Midbrain (tissue), 1 donor: Measurements from ENCODE around the gene HOXA10.
A peak's percentile ranks its signal among the peaks of the same experiment; 100 is the strongest.

ENCODE experiments used
- DNase-seq: peaks from one replicate; lab custom pipeline; 2025; lab: John Stamatoyannopoulos, UW

HOXA10 gene

DNA sequence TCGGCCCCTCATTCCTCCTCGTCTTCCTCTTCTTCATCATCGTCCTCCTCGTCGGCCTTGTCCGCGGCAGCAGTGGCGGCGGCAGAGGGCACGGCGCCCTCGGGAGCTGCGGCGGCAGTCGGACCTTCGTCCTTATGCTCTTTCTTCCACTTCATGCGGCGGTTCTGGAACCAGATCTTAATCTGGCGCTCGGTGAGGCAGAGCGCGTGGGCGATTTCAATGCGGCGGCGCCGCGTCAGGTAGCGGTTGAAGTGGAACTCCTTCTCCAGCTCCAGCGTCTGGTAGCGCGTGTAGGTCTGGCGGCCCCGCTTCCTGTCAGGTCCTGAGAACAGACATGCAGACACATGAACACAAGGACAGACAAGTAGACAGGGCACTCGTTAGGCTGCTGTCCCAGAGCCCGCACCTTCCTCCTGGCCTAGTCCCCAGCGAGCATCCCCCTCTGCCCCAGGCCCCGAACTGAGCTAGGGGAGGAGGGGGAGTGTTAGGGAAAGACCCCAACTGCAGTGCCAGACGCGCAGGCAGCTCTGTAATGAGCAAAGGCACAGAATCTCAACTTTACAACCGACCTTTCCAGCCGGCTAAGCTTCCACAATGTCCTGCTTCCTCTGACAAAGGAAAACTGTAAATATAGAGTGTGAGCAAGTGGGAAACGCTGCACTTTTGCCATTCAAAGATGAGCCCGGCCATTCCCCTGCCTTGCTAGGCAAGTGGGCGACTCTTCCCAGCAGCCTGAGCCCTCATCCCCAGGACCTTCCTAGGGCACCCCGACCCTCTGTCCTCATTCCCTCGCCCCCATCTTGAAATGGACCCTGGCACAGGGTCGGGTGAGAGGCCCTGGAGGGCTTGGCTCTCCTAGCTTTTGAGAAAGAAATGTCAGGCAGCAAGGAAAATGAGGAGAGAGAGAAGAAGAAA lies 19.0 kb downstream of the HOXA10 start:
- DNase-seq: no peak

DNA sequence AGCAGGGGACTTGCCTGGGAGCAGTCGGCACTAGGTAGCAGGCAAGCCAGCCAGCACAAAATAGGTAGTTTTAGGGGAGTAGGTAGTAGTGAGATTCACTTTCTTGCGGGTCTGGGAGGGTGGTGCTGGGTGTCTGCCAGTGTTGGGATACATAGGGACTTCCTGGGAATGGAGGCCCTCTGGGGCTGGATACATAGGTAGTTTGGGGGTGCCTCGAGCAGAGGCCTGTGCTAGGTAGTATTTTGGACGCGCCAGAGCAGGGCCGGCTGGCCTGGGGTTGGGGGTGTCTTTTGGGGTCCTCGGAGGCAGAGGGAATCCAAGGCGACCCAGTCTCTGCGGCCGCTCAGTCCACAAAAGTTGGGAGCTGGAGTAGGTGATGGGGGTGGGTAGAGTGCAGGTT lies 19.8 kb downstream of the HOXA10 start:
- DNase-seq: no peak

DNA sequence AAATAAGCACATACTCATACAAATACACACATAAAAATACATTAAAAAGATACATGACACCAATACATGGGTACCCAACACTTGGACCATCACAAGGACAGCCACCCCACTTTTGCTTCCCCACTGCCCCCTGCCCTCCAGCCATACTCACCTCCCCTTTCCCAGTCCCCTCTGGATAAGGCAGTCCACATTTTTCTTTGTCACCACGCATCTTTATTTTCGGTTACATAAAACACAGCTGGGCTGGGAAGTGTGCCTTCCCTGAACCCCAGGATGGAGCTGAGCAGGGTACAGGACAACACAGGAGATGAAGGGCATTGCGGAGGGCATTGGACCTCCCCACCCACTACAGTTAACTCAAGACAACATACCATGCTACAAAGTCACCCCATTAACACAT lies 20.6 kb downstream of the HOXA10 start:
- DNase-seq: no peak

DNA sequence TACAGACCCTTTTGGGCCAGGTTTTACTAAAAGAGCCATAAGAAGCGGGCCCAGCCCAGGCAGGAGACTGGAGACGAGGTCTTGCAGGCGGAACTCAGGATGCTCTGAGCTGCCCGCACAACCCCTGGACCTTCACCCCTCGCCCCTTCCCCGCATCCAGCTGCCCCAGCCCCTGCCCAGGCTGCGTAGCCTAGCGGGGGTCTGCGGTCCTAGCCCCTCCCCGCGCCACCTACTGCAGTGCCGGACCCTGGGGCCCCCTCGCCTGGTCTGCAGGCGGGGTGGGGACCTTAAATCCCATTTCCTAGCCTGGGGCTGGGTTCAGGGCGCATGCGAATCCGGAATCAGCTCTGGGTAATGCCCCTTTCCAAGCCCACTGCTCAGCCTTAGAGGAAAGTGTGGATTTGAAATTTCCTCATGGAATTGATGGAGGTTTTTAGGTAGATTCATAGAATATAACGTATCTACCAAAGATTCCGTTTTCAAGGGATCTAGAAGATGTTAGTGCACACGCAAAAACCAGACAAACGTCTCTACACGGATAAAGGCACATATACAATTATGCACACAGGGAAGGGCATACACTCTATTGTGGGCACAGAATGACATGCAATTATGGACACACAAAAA lies 21.2 kb downstream of the HOXA10 start:
- no peak for DNase-seq

DNA sequence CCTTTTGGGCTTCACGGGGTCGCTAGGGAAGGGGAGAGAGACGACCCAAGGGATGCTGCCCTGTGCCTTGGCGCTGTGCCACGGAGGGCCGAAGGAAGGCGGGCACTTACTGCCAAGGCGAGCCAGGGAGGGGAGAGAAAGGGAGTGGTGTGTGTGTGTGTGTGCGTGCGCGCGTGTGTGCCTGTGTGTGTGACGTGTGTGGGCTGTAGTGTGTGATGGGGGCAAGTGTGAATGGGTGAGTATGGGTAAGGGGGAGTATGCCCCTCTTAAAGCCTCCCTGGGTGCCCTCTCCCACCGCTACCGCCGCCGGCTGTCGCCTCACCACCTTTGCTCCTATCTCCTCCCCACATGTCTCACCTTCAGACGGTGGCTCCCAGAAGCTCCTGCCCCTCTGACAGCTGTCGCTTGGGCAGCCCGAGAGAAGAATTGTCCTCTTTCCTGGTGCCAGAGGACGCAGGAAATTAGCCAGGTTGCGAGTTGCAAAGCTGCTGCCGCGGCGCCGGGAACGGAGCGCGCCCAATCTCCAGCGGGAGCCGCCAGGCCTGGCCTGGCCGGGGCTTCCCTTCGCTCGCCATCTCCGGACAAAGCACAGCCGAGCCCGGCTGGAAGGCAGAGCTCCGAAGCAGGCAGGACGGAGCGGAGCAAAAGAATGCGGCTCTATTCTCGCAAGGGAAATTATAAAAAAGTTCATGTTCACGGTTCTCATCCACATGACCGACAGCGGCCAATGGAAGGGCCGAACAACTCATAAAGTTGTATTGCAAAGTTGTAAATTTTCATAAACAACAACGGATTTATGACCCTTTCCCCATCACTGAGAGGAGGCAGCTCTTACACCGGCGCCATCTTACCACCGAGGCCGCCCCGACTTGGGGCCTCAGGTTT lies 21.9 kb downstream of the HOXA10 start, which contains the start of gene HOXA3:
Gene HOXA3, minus strand, starts transcription at position 653 of the 885 bp plus-strand sequence. CDS start 41,943 bp downstream, outside the sequence.
- no peak for DNase-seq

DNA sequence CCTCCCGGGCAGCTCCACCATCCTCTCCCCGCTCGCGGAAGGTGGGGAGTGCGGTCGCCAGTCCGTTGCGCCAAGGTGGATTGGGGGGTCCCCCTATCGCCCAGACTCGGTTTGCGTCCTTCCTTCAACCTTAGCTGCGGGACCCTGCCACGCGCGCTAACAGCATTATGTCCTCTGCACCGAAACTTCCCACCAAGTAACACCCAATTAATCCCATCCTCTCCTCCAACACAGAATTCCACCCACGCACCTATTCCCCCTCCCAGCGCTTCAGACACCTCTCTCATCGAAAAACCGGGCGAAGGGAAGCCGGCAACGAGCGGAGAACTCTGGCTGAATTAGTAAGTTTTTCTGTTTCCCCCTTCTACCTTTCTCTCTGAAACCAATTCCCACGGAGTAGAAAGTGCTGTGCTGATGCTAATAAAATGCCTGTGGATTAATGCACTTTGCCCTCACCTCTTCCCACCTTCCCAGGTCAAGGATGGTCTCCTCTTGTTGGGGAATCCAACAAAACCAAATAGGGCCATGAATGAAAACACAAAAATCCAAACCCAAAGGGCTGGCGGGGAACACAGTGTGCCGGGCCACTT lies 22.7 kb downstream of the HOXA10 start:
- no peak for DNase-seq

DNA sequence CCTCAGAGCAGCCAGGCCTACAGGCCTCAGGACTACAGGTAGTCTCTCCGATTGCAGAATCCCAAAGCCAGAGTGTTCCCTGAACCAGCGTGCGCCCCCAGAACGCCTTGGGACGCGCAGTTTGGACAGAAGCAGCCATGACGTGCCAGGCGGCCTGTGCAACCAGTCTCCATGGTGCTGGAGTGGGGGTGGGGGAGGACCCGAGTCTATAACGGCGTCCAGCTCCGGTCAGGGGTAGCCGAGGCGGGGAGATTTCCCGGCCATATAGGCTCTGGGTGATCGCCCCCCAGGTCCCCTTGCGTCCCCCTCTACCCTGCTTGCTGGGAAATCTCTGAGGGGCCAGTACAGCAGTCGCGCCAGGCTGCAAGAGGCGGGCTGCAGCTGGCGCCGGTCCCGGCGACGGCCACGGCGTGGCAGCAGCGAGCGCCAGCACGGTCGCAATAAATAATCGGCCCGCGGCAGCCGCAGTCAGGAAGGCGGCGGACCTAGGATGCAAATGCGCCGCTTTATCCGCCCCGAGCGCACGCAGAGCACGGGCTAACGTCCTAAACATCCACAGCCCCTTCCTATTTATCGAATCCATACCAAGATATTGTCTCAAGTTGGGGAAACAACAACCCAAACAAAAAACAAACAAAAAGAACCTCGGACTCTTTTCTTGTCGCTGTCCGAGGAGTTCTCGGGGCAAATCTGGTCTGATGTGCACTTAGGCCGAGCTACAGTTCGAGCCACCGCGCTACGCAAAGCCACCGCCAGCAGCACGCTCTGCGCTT lies 23.4 kb downstream of the HOXA10 start:
- DNase-seq: peak; percentile 32

DNA sequence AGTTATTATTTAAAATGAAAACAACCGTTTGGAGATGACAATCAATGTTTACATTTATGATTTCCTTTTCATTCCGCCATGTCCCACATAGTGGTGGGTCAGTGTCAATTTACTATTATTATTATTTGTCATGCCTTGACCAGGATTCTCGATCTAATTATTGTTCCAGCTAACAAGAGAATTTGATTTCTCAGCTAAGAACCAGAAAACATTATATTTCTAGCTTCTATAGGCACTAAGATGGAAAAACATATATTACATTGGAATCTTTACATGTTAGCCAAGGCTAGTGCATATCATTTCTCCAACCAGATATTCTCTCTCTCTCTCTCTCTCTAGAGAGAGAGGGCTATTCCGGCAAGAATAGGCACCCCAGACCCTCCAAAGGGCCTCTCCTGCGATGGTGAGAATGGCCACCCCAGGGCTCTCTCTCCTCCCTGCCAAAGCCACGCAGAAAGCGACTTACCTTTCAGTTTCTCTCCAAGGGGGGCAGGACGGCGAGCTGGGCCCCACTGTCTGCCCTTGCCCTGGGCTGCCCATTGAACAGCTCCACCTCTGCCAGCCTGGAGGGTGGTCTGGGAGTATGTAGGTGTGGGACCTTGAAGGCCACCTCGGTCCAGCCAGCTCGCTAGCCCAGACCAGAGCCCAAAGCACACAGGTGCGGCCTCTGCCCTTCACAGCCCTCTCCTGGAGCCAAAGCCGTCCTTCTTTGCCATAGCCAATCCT lies 24.1 kb downstream of the HOXA10 start:
- no peak for DNase-seq

DNA sequence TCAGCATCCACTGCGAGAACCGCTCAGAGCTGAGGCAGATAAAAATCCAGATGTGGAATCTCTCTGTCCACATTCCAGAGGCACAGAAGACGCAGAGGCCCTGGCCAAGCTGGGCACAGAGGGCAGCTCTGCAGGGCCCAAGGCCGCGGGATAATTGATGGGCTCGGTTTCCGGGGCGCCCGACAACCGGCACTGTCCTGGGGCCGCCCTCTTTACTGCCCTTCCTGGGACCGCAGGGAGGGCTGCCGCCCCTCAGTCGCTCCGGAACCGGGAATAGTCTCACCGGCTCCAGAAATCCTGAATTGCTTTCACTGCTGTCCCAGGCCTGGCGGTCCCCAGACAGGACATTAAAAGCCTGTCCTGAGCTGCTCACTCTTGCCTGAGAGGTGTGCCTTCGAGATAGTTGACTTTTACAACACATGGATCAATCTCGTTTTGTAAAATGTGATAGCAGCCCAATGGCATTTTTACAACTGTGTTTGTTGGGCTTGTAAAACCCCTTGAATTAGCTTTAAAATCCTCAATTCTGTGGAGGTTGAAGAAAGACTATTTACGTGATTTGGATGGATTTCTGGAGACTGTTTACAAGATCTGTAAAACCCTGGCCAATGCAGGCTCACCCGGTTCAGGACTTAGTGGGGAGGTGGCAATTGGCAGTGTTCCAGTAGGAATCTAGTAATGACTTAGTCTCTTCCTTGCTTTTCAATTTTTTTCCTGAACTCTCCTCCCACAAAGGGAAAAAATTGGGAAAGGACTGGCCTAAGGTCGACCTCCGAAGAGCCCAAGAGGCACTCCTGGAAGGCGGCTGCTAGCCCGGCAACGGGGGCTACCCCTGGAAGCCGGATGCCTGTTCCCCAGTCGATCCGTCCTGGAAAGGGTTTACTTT lies 25.1 kb downstream of the HOXA10 start:
- DNase-seq: no peak

DNA sequence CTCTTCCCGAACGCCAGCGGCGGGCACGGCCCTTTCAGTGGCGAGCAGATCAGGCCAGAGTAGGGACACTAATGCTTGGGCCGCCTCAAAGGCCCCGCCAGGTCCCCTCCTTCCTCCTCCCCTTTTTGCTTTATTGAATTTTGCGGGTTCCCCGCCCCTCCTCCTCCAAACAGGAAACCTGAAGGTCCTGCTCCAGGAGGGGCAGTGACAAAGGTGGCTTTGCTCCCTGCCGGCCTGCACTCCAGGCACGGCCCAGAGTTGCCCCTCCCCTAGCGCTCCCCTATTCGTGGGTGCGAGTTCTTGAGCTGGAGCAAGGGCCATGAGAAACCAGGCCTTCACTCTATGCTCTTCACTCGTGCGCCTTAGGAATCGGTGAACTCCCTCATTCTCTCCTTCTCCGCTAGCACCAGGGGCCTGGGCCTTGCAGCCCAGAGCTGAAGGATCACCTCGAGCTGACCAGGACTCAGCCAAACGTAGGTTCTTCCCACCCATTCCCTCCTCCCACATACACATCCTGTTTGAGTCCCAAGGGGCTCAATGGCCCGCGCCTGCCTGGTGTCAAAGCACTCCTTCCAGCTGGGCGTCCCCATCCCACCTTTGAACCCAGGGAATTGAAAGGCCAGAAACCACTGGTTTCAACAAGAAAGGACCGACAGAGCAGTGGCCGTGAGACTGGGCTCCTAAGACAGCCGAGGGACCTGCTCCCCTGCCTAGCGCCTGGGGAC lies 25.9 kb downstream of the HOXA10 start:
- DNase-seq: no peak

DNA sequence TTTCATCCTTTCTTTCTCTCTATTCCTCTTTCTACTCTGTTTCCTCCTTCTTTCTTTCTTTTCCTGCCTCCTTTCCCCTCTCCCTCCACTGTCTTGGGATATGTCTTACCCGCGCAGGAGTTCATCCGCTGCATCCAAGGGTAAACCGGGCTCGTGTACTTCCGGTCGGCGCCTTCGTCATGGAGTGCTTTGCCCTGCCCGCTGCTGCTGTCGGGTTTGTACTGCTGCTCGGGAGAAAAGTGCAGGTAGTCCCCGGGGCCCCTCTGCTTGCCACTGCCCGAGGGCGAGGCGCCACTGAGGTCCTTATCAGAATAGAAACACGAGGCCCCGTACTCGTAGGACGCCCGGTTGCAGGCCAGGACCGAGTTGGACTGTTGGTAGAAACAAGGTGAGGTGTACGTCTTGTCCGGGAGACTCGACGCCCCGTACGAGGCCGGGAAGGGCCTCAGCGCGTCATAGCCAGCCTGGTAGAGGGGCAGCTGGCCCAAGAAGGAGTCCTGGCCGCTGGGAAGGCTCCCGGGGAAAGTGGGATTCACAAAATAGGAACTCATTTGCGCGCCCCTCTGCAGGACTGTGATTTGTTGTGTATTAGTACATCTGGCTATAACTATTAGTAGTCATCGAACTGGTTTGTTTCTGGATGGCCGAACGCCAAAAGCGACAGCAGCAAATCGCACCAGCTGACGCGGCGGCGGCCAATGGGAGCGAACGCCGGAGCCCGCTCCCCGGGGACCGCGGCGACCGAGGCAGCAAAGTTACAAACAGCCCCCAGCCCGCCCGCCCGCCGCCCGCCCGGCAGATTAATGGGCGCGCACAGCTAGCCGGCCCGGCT lies 26.7 kb downstream of the HOXA10 start, which contains the start of gene HOXA6:
Gene HOXA6, minus strand, starts transcription at position 576 of the 832 bp plus-strand sequence. Its CDS starts 25 bp downstream, at position 551.
- DNase-seq: no peak

DNA sequence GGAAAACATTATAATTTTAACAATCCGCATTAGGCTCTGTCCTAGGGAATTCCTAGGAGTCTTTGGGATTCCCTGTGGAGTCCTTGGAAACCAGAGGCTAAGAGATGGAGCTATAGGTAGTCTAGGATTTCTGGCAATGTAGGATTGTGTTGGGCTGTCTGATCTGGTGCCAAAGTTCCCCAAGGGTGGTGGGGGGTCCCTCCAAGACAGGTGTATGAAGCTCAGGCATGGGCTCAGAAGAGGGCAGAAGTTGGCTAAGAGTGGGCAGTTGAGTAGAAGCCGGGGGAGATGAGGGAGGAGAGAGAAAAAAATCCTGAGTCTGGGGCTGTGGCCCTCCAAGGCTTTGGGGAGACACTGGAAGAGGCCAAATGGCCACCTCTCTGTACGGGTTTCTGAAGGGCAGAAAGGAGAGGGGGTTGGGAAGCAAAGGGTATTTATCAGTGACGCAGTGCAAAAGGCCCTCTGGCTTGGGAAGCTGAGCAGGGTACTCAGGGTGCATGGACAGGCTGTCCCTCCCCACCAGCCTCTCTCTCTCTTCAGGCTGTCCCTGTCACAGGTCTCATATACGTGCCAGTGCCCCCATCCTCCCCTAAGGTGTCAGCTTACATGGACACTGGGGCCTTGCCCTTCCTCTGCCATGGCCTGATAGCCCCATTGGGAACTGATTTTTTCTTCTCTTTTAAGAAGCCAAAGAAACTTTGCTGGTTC lies 27.5 kb downstream of the HOXA10 start:
- no peak for DNase-seq

DNA sequence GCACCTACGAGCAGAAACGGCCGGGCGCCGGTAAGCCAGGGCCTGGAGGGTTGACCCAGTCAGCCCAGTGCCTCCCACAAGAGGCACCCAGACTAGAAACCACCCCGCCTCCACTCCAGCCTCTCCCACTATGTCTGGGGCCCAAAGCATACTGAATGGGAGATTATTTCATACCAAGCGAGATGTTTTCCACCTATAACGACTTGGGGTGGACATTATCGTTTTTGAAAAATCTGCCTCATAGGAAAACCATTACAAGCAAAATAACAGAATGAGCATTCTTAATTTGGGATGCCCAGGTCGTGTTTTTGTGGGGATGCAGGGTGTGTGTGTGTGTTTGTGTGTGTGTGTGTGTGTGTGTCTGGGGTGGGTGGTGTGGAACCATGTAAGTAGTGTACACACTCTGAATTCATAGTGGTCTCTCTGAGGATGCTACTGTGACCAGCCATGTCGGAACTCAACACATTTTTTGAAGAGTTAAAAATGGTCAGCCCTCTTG lies 28.2 kb downstream of the HOXA10 start:
- no peak for DNase-seq

DNA sequence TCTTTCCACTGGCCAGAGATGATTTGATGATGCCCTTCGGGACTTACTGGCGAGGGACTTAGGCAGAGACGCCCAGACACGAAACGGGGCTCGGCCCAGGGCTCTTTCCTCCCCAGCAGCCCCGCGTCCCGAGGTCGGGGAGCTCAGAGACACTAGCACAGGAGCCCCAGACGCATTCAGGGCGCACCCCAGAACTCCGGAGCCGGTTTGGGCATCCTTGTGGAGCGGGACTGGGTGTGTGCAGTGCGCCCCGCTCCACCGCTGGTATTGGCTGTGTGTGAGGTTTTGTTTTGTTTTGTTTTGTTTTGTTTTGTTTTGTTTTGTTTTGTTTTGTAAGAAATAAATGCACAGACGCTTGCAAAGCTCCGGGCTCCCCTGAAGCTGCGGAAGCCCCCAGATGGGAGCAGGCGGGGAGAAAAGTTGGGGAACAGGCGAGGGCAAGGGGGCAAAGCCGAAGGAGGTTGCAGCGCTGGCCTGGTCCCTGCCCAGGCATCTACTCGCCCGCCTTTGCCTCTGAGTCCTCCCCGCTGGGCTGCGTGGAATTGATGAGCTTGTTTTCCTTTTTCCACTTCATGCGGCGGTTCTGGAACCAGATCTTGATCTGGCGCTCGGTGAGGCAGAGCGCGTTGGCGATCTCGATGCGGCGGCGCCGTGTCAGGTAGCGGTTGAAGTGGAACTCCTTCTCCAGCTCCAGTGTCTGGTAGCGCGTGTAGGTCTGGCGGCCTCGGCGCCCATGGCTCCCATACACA lies 28.8 kb downstream of the HOXA10 start:
- DNase-seq: no peak

DNA sequence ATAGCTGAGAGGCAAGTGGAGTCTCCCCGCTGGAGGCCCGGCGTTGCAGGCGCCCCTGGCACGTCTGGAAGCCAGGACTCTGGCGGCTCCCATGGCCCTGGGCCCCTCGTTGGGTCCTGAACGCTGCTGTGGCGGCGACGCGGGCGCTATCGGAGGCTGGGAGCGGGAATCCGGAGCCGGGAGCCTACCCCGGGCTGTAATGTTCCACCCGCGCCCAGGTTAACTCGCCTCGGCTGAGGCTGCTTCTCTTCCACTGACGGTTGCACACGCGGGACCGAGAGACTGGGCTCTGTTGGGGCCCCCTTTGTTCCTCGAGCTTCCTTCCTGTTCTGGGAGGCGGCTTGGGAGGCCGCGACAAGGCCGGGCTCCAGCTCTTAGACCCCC lies 29.3 kb downstream of the HOXA10 start:
- no peak for DNase-seq
